OCI-LY3 (cell line): ENCODE results near the gene MBP.

Experiments used
- EZH2phosphoT487 ChIP-seq: fragments of 200-600 bp; shearing (Covaris generic); IDR thresholded peaks from 2 replicates; pipeline ENCODE4 v1.6.1; 2018; ENCODE audit warnings: antibody characterized with exemption, mixed run types, low read depth
- TF ChIP-seq, protein P1 (sequence below): fragments of 200-600, 300-600 bp; sonication (generic); IDR thresholded peaks from 2 replicates; pipeline ENCODE4 v1.5.1; 2014; ENCODE audit warnings: antibody characterized with exemption, low read length, low read depth

DNA sequence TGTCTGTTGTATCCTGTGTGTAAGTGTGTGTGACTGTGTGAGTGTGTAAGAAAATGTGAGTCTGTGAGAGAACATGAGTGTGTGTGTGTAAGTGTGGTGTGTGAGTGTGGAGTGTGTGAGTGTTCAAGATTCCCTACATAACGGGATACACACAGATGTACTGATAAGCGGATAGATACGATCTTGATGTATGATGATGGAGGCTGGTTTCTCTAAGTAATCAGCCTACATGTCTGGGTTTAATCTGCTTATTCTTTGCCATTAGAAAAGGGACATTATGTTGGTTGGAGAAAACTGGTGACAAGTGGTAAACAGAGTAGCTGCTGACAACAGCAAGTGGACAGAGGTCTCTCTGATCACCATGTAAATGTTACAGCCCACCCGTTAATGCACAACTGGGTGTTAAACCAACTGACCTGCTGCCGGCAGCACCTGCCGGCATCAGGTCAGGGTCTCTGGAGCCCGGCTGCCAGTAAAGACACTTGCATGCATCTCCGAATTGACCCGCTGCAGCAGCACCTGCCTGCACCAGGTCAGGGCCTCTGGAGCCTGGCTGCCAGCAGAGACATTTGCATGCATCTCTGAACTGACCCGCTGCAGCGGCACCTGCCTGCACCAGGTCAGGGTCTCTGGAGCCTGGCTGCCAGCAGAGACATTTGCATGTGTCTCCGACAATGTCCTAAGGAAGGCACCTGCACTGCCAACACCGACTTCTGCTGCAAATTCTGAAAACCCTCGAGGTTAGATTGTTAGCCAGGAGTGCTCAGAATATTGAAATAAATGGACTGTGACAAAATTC lies 87.5 kb downstream of the MBP start:
- TF ChIP-seq, protein P1, sequence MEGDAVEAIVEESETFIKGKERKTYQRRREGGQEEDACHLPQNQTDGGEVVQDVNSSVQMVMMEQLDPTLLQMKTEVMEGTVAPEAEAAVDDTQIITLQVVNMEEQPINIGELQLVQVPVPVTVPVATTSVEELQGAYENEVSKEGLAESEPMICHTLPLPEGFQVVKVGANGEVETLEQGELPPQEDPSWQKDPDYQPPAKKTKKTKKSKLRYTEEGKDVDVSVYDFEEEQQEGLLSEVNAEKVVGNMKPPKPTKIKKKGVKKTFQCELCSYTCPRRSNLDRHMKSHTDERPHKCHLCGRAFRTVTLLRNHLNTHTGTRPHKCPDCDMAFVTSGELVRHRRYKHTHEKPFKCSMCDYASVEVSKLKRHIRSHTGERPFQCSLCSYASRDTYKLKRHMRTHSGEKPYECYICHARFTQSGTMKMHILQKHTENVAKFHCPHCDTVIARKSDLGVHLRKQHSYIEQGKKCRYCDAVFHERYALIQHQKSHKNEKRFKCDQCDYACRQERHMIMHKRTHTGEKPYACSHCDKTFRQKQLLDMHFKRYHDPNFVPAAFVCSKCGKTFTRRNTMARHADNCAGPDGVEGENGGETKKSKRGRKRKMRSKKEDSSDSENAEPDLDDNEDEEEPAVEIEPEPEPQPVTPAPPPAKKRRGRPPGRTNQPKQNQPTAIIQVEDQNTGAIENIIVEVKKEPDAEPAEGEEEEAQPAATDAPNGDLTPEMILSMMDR, result no peak
- no peak for TF ChIP-seq EZH2phosphoT487
